Adrenal gland (tissue), 12 donors: ENCODE measurements around the gene STAP2. TPM values are rescaled to one million over a fixed set of nuclear protein-coding genes. Genes with fewer than 3 reads are reported as not detected.

ENCODE experiments used
- DNase-seq, 7 donors: peaks; one replicate each; pipeline ENCODE4 v3.0.0-alpha.2; 2019 to 2020
- H3K27ac ChIP-seq, 5 donors: fragments of 200-600 bp; sonication (generic) in 4 of 5; 1 replicate in 3 of 5; 2 replicates in 2 of 5; pipeline versions ENCODE4 v1.5.1 to v1.8.0; 2016 to 2020; ENCODE audit warnings: mild to moderate bottlenecking in 1 of 5
- H3K27me3 ChIP-seq: fragments of 200-600 bp; 2 replicates; pipeline ENCODE4 v1.8.0; 2021
- H3K36me3 ChIP-seq, 2 donors: fragments of 200-600 bp; replicated peaks in 1 of 2; 1 replicate in 1 of 2; 2 replicates in 1 of 2; pipeline versions ENCODE4 v1.5.1 to v1.8.0; 2018 to 2022
- H3K4me1 ChIP-seq, 2 donors: fragments of 200-600 bp; replicated peaks in 1 of 2; 1 replicate in 1 of 2; 2 replicates in 1 of 2; pipeline versions ENCODE4 v1.5.1 to v1.8.0; 2018 to 2021
- H3K4me3 ChIP-seq, 4 donors: fragments of 200-600 bp; sonication (generic) in 3 of 4; one replicate each; pipeline ENCODE4 v1.5.1; 2016 to 2018
- H3K9me3 ChIP-seq, 3 donors: fragments of 200-600 bp; sonication (generic) in 1 of 3; replicated peaks in 1 of 3; 1 replicate in 2 of 3; 2 replicates in 1 of 3; pipeline versions ENCODE4 v1.5.1 to v1.8.0; 2016 to 2021
- POLR2A ChIP-seq, 2 donors: fragments of 450-650 bp; IDR thresholded peaks; one replicate each; pipeline ENCODE4 v1.6.1; 2017; ENCODE audit warnings: antibody characterized with exemption in 2 of 2, mild to moderate bottlenecking in 2 of 2, moderate library complexity in 1 of 2
- WGBS, 4 donors: extraction: QIAGEN DNeasy Blood & Tissue Kit in 2 of 4; methylation state at CpG; one replicate each; pipeline versions ENCODE4 v1.1.5 to v1.1.7; 2013 to 2017; 5-methylcytosine and 5-hydroxymethylcytosine counted together
- intact Hi-C, 2 donors: fragments of 100-400 bp; cut with DNase I; formaldehyde crosslinking; loops; one replicate each; pipeline versions ENCODE4 v1.14.1 to v1.15.0; 2022 to 2023
- polyA plus RNA-seq, 3 donors: library from polyadenylated mRNA; stranded (reverse); fragments of 200-250 nt in 2 of 3; fragments of 350-450 nt in 1 of 3; fragmentation: Illumina TruSeq in 1 of 3; extraction: RNeasy Lipid Tissue Mini Kit (QIAGEN cat#74804) in 1 of 3; gene quantifications; one replicate each; pipeline ENCODE4 v1.2.3, GENCODE V29; 2013 to 2014
- total RNA-seq, 9 donors: library from RNA; depleted of rRNA in 4 of 9; stranded (reverse); fragments of >200 nt in 4 of 9; fragments of 120-200 nt in 1 of 9; fragmentation: NEBNext Ultra II Directional in 1 of 9; extraction: Animal tissue kit (Norgen Biotek cat#: 25700) in 1 of 9; gene quantifications; one replicate each; pipeline versions ENCODE4 v1.1.0 to v1.2.4, GENCODE V29; 2013 to 2023
- TF ChIP-seq, protein P1 (sequence below), 6 experiments: fragments of 450-650 bp in 4 of 6; fragments of 200-600 bp in 2 of 6; sonication (generic) in 1 of 6; IDR thresholded peaks; 1 replicate in 5 of 6; 2 replicates in 1 of 6; pipeline versions ENCODE4 v1.5.1 to v1.8.0; 2016 to 2021; ENCODE audit warnings: antibody characterized with exemption in 6 of 6, mild to moderate bottlenecking in 2 of 6, moderate library complexity in 1 of 6
- donor health status: healthy with polysubstance abuse.
- donor health status: Bipolar disorder and iron deficiency.
- donor health status: DM: yes; HTN: yes; CAD: no.
- donor health status: DM: no; HTN: no; CAD: no.
- donor health status: DM: no; HTN: no; CAD: no.
- donor health status: DM: yes; HTN: yes; CAD: no.

Gene STAP2
- total and polyA plus RNA-seq, 12 donors: 5.7 to 106 (median 36.5) TPM

DNA sequence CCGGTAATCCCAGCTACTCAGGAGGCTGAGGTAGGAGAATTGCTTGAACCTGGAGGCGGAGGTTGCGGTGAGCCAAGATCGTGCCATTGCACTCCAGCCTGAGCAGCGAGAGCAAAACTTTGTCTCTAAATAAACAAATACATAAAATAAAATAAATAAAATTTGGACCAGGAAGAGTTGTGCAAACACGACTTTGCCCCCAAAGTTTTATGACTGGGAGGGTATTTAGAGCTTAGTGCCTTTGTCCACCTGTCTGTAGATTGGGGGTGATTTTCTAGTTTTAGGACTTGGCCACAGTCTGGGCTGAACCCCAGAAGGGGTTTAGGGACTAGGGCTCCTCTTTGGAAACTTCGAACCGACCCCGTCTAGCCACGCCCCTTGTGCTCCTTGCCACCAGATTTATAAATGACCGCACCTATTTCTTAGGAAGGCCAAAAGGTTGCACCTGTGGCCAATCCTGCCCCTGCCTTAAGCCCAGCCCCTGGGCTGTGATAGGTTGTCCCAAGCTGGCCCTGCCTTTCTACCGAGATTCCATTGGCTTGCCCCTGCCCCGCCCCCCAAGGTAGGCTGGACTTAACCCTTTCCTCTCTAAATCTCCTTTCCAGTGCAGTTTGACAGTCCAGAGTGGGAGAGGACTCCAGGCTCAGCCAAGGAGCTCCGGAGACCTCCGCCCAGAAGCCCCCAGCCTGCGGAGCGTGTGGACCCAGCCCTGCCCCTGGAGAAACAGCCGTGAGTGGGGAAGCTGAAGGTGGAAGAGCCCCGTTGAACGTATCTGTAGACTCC is 54.3 kb downstream of the STAP2 start:
- intact Hi-C loops: no loop called here
- Histone ChIP-seq H3K27me3 (peaks cover 15% of the 10 kb centered on the region), H3K4me3 (no peak overlapping the region), H3K27ac (no peak overlapping the region), H3K4me1 (peaks cover 3 to 5% of the 10 kb centered on the region in 2 donors), H3K9me3 (no peaks in the 10 kb centered on the region), H3K36me3 (no peaks in the 10 kb centered on the region)
- TF ChIP-seq POLR2A (IDR thresholded peaks at IDR 0.05): no peak
- TF ChIP-seq, protein P1, sequence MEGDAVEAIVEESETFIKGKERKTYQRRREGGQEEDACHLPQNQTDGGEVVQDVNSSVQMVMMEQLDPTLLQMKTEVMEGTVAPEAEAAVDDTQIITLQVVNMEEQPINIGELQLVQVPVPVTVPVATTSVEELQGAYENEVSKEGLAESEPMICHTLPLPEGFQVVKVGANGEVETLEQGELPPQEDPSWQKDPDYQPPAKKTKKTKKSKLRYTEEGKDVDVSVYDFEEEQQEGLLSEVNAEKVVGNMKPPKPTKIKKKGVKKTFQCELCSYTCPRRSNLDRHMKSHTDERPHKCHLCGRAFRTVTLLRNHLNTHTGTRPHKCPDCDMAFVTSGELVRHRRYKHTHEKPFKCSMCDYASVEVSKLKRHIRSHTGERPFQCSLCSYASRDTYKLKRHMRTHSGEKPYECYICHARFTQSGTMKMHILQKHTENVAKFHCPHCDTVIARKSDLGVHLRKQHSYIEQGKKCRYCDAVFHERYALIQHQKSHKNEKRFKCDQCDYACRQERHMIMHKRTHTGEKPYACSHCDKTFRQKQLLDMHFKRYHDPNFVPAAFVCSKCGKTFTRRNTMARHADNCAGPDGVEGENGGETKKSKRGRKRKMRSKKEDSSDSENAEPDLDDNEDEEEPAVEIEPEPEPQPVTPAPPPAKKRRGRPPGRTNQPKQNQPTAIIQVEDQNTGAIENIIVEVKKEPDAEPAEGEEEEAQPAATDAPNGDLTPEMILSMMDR (IDR thresholded peaks at IDR 0.05): no peak
- 35 to 46% (median 38%) methylated on average over 16 to 20 of the region's 20 CpGs for WGBS, 4 donors
- DNase-seq: no peak

DNA sequence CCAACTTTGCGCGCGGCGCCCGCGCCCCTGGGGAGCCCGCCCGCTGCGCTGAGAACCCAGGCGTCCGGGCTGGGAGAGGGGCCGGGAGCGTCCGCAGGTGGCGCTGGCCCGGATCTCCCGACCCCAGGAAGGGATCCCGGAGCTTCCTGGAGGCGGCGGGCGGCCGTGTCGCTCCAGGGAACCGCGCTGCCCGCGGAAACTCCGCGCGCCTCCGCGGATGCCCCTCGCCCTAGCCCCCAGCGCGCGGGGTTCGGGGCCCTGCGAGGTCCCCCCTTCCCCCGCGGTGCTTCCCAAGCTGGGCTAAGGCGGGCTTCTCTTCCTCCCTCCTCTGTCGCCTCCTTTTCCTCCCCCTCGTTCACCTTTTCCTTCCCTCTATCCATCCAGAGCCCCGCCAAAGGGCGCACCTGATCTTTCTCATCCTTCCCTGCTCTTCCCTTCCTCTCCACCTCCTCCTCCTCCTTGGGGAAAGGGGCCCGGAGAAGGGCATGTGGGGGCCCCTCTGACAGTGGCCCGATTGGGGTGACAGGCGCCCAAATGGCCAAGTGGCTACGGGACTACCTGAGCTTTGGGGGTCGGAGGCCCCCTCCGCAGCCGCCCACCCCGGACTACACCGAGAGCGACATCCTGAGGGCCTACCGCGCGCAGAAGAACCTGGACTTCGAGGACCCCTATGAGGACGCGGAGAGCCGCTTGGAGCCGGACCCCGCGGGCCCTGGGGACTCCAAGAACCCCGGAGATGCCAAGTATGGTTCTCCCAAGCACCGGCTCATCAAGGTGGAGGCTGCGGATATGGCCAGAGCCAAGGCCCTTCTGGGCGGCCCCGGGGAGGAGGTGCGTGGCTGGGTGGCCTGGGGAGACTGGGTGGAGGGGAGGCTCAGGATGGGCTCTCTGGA is 58.9 kb downstream of the STAP2 start:
- TF ChIP-seq, protein P1 (IDR thresholded peaks at IDR 0.05): no peak
- no peak for TF ChIP-seq POLR2A (IDR thresholded peaks at IDR 0.05)
- Histone ChIP-seq H3K9me3 (no peaks in the 10 kb centered on the region), H3K36me3 (no peaks in the 10 kb centered on the region), H3K4me1 (peaks cover 9 to 12% of the 10 kb centered on the region in 2 donors), H3K27ac (no peak overlapping the region), H3K4me3 (peak overlapping the region in 2 of 4 donors; percentile 6 to 41), H3K27me3 (peaks cover 25% of the 10 kb centered on the region)
- intact Hi-C loops: no loop called here
- WGBS, 4 donors: 1 to 3% (median 2%) methylated on average over 11 to 71 of the region's 71 CpGs
- DNase-seq: no peak

DNA sequence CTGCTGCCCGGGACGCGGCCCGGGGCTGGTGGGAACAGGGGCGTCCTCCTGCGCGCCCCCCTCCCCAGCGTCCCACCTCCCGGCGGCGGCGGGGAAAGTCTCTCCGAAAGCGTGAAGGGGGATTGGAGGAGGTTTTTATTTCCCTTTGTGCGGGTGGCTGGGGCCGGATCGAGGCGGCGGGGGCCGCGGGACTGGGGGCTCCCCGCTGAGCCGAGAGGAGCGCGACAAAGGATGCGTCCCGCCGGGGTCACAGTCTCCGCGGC is 59.4 kb downstream of the STAP2 start:
- 0 to 1% (median 1%) methylated on average over 11 to 27 of the region's 30 CpGs; no CpG with 5 or more reads in 1 of the 4 donors for WGBS, 4 donors
- intact Hi-C loops: no loop called here
- Histone ChIP-seq H3K4me1 (peaks cover 12 to 13% of the 10 kb centered on the region in 2 donors), H3K27ac (no peak overlapping the region), H3K36me3 (no peaks in the 10 kb centered on the region), H3K4me3 (peak overlapping the region in 2 of 4 donors; percentile 6 to 41), H3K27me3 (peaks cover 25% of the 10 kb centered on the region), H3K9me3 (no peaks in the 10 kb centered on the region)
- TF ChIP-seq, protein P1 (IDR thresholded peaks at IDR 0.05): no peak
- TF ChIP-seq POLR2A (IDR thresholded peaks at IDR 0.05): no peak
- no peak for DNase-seq
